HFF-Myc (cell line): ENCODE results near the gene PTPRN2.

ENCODE experiments used
- DNase-seq: peaks from one replicate; pipeline ENCODE4 v3.0.0-alpha.2; 2011; ENCODE audit warnings: low read depth; ENCODE audit errors: extremely low read depth
- H3K4me3 ChIP-seq: replicated peaks from 2 replicates; pipeline ENCODE4 v1.5.1; 2011; ENCODE audit warnings: low read depth, mild to moderate bottlenecking, control low read depth, low read length
- TF ChIP-seq, protein P1 (sequence below): IDR thresholded peaks from 2 replicates; pipeline ENCODE4 v1.5.1; 2012; ENCODE audit warnings: mild to moderate bottlenecking, low read depth, low read length, control low read depth; ENCODE audit errors: missing control alignments

PTPRN2 gene

GRCh38 chr7:157717211-157718174 lies 870.1 kb downstream of the PTPRN2 start:
- H3K4me3 ChIP-seq = no peak overlapping the region
- no peak for DNase-seq
- TF ChIP-seq, protein P1, sequence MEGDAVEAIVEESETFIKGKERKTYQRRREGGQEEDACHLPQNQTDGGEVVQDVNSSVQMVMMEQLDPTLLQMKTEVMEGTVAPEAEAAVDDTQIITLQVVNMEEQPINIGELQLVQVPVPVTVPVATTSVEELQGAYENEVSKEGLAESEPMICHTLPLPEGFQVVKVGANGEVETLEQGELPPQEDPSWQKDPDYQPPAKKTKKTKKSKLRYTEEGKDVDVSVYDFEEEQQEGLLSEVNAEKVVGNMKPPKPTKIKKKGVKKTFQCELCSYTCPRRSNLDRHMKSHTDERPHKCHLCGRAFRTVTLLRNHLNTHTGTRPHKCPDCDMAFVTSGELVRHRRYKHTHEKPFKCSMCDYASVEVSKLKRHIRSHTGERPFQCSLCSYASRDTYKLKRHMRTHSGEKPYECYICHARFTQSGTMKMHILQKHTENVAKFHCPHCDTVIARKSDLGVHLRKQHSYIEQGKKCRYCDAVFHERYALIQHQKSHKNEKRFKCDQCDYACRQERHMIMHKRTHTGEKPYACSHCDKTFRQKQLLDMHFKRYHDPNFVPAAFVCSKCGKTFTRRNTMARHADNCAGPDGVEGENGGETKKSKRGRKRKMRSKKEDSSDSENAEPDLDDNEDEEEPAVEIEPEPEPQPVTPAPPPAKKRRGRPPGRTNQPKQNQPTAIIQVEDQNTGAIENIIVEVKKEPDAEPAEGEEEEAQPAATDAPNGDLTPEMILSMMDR = no peak

GRCh38 chr7:157715938-157716280 lies 871.7 kb downstream of the PTPRN2 start:
- no peak overlapping the region for H3K4me3 ChIP-seq
- TF ChIP-seq, protein P1 = no peak
- no peak for DNase-seq

- DNase-seq = no peak
Measured at GRCh38 chr7:157715071-157715937, 872.3 kb downstream of the PTPRN2 start.

GRCh38 chr7:157714166-157715070 lies 873.2 kb downstream of the PTPRN2 start:
- no peak overlapping the region for H3K4me3 ChIP-seq
- TF ChIP-seq, protein P1 = no peak
- no peak for DNase-seq

More at GRCh38 chr7:157715071-157715937, 872.3 kb downstream of the PTPRN2 start:
- H3K4me3 ChIP-seq = no peak overlapping the region
- TF ChIP-seq, protein P1 = no peak

DNA sequence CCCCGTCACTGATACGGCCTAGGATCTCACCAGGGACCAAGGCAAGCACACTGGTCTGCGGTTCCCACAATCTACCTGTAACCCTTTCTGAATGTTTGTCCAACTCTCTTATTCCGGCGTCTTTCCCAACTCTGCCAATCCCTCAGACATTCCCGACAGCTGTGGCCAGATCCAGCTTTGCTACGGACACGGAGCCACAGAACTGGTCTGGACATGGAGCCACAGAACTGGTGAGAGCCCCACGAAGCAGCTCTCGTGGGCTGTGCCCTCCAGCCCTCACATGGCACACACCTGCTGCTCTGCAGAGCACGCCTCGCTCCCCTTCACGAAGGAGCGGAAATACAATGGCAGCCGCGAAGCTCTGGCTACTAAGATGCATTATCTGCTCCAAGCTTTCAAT lies 874.0 kb downstream of the PTPRN2 start:
- TF ChIP-seq, protein P1 = no peak
- no peak overlapping the region for H3K4me3 ChIP-seq
- no peak for DNase-seq

DNA sequence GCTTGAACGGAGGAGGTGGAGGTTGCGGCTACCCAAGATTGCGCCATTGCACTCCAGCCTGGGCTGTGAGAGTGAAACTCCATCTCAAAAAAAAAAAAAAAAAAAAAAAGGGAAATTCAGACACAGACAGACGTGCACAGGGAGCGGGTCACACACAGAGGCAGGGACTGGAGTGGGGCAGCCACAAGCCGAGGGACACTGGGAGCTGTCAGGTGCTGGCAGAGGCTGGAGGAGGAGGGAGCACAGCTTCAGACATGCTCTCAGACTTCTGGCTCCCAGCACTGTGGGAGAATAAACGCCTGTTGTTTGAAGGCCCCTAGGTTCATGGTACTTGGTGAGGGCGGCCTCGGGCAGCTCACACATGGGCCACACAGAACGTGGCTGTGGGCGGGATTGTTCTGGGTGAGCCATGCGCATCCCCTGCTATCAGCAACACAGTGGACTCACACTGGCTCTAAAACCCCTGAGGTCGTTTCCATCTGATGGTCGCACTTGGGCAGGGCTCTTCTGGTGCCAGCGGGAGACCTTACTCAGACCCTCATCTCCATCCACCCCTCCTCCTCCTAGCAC lies 874.9 kb downstream of the PTPRN2 start:
- no peak for DNase-seq
- H3K4me3 ChIP-seq = no peak overlapping the region
- TF ChIP-seq, protein P1 = no peak
